GM19397 (cell line): ENCODE data around the gene TP63.

Source experiments
- ATAC-seq: cut with Tn5 transposase; IDR thresholded peaks from one replicate; pipeline ENCODE4 v1.9.1; 2021; ENCODE audit warnings: mild to moderate bottlenecking, moderate library complexity; ENCODE audit not compliant: unreplicated experiment

Gene TP63

DNA sequence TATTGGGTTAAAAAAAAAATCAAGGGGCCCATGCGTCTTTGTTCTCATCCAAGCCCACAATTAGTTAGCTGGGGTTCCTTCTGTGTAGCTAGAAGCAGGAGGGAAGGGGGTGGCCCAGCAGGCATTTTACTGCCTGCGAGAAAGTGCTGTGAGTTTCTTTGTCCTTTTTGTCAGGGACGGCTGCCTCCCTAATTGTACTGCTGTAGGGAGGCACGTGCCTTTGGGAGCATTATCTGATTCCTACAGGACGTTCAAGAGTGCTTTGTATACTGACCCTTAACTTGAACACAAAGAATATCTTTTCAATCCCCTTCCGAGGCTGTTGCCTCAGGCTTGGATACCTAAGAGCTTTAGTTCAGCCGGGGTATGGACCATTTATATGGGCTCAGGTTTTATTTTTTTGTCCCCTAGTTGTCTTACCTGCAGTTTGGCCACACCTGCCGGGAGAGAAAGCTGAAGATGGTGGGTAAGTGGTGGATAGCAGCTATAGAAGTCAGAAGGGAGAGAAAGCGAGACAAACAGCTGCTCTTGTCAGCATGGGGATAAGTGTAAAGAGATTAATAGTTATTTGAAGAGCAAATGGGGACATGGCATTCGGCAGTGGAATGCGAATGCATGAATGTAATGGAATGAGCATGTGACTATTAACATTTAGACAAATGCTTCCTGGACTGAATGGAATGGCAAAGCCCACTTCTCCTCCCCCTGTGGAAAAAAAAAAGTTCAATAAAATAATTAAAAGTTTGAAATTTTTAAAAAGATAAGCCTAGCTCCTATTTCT lies 175.2 kb downstream of the TP63 start:
- ATAC-seq: no peak

DNA sequence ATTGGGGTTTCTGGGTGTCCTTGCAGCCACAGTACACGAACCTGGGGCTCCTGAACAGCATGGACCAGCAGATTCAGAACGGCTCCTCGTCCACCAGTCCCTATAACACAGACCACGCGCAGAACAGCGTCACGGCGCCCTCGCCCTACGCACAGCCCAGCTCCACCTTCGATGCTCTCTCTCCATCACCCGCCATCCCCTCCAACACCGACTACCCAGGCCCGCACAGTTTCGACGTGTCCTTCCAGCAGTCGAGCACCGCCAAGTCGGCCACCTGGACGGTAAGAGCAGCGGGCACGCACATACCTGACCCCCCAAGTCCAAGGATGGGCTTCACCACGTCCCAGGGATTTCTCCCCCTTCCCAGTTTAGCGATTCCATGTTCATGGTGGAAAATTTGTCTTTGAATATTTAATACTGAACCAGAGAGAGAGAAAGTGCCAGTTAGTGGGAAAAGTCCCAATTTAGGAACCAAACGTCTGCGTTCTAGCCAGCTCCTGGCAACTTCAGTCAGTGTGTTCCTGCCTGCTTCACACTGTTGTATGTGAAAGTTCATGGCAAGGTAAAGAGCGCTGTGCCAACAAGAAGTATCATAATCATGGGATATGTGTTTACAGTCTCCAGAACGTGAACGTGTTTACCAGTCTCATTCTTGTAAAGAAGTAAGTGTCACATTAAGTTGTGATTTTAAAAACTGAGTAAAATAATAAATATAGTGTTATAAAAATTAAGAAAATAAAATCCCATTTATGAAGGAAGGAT lies 177.2 kb downstream of the TP63 start:
- no peak for ATAC-seq

DNA sequence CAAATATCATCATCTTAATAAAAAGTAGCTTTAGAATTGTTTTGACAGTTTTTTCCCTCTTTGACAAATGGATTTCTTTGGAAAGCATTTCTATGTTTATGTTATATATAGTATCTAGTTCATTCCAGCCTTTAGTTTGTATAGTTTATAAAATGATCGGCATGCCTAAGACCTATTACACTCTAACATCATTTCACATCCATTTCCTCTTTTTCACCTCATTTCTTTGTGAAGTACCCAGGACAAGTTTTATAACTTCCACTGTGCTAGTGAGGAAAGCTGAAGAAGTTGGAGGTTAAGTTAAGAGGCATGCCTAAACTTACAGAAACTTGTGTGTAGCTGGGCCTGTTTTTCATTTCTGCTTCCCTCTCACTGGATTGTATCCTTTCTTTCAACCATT lies 178.4 kb downstream of the TP63 start:
- no peak for ATAC-seq

DNA sequence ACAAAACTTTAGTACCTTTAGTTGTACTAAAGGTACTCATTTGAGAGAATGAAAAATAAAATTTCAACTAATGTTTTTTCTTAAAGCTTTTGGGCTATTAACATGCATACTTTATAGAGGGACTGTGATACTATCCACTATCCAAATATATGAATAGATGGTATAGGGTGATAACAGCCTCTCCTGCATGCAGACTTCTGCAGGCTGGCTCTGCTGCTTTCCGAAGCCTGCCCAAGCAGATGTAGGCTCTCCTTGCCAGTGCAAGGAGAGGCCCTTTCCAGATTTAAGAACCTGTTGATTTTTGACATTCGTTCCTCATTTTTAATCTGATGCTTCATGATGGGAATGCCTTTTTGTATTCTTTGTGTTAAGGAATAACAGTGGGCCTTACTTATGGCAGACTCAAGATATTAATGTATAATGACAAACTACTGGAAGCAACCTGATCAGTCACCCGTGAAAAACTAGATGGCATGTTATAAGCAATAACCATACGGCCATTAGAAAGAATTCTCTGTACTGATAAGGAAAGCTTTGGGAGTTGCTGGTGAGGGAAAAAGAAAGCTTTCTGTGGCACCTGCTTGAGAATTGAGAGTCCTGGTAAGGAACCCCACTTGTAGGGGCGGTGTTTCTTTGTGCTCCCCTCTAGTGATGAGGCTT lies 181.7 kb downstream of the TP63 start:
- ATAC-seq: no peak

DNA sequence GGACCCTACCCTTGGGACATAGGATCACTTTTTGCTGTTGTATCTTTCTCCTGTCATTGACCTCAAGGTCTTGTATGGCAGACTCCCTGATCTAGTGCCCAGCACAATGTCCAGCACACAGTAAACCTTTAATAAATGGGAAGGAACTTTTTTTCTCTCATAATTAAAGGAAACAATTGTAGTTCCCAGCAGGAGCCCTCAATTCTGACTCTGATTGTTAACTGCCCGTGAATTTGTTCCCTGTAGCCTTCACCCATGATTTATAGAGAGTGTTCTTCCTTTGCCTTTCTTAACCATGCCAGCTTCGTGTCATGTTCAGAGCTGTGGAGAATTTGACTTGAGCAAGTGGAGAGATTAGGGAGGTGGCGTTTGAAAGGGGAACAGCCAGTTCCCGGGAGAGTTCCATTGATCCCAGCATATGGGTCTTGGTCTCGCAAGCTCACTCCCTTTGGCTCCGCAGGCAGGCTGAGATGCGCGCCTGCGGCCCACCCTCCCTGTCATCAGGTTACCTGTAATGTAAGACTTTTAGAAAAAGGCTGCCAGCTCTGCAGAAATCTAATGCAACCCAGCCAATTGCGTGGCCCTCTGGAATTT lies 182.6 kb downstream of the TP63 start:
- no peak for ATAC-seq

DNA sequence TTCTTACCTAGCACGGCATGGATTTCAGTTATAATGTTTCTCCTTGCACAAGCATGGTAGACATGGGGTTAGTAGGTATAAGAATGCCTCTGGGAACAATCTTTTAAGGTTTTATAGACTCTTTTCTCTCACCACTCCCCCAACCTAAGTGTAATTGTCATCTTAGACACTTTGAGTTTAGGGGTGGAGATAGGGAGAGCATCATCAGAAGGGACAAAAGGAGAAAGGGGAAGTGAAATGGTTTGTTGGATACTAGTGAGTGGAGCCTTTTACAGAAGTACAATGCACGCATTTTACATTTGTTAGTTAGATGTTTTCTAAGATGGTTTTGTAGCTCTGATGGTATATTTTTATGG lies 189.2 kb downstream of the TP63 start:
- no peak for ATAC-seq

DNA sequence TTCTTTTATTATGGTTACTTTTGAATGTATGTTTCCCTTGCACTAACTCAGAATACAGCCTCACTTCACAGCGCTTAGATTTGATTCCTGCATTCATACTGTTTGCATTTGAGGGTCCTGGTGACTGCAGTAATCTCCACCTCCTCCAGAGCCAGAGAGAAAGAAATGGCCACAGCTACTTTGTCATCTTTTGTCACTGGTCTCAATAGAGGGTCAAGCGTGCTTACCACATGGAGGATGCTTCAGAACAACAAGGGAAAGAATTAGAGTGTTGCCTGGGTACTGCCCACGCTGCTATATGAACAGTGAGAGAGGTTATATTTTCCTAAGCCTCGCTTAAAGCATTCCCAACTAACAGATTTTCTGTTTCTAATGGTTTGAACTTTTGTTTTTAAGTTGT lies 190.1 kb downstream of the TP63 start:
- no peak for ATAC-seq

DNA sequence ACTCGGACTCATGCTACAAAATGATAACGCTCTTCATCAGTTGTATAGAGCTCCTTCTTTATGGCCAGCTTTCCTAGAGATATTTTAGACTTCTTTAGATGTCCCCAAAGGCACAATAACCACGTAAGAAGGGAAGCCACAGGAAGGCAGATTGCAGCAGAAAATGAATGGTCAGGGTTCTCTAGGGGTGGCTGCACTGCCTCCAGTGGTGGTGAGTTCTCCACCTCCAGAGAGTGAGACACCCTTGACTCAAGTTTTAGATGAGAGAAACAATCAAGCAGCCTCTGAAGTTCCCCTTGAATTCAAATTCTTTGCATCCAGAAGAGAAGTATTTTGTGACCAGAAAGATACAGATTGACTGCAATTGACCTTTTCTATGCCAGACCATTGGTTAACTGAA lies 191.5 kb downstream of the TP63 start:
- no peak for ATAC-seq

DNA sequence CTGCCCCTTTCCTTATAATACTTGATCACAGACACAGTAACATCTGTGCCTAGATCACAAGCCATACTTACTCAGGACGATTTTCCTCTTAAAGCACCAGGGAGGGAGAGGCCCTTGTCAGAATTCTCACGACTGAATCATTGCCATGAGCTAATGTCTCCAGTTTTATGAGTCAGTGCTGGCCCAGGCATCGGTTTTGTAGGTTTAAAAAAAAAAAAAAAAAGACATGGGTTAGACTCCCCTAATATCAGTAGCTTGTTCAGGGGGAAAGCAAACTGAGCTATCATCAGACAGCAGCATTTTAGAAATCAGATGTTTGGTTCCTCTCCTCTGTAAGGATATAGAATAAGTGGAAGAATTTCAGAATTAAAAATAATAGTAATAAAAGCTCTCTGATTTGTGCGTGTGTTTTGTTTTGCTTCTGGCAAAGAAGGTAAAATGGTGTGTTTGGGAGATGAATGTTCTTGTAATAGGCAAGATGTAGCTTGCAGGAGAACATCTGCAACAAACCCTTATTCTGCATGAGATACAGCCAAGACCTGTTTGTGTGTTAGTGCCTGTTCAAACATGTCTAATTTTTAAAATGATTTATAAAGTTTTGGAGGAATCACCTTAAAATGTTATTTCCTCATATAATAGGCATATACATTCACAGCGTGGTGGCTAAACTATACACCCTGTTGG lies 193.6 kb downstream of the TP63 start:
- no peak for ATAC-seq

DNA sequence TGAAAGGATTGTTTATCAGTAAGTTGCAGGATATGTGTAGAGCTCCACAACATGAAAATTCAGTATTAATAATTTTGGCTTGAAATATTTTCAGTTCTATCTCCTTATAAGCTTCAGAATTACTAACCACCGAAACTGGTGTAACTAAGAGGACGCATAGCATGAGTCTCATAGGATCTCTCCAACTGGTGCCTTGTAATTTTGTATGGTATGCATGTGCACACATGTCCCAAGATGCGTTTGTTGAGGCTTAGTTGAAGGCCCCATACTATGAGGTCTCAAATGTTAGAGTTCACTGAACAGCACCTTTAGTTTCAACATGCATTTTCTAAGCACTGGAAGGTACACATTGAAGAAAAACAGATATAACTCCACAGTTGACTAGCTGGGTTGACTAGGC lies 195.4 kb downstream of the TP63 start:
- no peak for ATAC-seq

DNA sequence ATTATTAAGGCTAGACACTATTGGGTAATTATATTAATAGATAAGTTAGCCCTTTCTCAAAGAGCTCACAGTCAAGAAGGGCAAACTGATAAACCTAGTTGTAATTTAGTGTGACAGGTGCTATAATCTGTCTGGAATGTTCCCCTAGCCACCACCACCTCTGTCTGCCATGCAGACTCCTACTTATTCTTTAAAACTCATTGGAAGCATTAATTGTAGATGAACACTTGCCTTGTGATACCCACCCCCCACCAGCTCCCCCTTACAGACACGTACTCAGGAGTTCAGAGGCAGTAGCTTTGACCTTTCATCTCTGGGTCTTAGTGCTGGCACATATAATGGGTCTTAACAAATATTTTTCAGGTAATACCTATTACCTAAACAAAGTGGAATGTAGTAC lies 195.9 kb downstream of the TP63 start:
- ATAC-seq: no peak

DNA sequence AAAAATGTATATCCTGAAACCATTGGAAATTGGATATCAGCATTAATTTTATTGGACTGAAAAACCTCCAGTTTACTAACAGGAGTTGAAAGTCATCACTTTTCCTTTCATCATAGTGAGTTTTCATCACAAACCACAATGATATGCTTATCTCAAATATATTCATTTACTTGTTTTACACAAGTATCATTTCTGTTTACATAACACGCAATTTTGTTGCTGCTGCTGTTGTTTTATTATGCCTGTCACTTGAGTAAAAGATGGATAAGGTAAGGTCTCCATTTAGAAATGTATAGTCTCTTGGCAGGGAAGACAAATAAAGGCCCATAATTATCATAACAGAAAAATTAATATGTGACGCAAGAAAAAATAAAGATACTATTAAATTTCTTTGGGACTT lies 199.2 kb downstream of the TP63 start:
- no peak for ATAC-seq

DNA sequence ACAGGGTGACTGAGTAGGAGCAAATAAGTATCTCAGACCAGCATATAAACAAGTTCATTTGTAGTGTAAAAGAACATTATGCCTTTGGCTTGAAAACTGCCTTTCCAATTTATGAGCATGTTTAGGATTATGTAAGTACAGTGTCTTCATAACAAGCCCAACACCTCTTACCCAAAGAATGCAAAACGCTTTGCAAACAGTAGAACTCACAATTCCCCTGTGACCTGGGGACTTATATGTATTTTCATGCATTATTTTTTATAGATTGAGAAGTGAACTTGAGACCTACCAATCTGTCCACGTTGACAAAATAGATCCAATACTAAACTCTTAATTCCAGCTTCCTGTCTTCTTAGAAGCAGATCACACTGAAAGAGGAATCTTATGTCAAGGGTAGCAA lies 202.1 kb downstream of the TP63 start:
- ATAC-seq: no peak

DNA sequence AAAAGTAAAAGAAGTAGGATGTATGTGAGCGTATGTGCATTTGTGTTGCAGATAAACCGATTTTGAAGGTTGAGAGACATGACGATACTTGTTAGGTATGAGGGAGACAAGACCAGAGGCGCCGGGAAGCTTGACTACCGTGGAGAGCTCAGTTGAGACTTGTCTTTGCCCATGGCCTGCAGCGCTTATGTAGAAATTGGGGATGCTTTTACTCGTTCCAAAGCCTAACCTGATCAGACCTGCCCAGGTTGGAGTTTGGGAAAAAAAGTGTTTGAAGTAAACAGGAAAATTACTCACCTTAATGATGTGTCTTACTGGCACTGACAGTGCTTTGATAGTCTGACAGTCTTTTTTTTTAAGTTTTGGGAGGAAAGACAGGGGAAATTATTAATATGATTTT lies 202.8 kb downstream of the TP63 start:
- ATAC-seq: no peak

DNA sequence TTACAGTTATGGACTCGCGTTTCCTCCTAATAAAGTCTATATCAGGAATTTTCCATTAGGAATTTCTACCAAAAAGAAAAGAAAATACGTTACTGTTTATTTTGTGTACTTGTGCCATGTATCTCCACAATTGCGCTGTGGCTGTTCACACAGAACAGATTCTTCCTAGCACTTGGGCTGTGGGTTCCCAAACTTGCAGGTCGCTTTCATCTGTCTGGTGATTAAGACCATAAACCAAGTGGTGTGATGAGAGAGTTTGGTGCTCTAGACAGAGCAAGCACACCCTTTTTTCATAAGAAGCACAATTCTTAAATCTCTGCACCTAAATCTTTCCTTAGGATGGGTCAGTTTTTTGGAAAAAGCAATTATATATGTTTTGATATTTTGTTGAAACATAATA lies 203.3 kb downstream of the TP63 start:
- ATAC-seq: no peak

DNA sequence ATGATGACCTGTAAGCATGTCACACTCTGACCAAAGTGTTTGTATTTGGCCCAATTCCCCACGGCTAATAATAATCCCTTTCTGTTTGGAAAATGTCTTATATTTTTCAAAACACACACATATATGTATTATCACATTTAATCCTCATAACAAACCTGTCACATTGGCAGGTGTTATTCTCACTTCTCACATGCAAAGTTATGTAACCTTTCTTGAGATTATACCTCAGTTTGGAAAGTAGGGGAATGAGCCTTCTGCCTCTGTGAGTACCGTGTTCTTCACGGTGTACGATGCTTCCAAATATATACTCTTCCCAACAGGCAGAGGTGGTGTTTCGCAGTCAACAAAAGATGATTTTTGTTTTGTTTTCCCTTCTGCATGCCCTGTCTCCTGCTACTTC lies 205.6 kb downstream of the TP63 start:
- no peak for ATAC-seq

DNA sequence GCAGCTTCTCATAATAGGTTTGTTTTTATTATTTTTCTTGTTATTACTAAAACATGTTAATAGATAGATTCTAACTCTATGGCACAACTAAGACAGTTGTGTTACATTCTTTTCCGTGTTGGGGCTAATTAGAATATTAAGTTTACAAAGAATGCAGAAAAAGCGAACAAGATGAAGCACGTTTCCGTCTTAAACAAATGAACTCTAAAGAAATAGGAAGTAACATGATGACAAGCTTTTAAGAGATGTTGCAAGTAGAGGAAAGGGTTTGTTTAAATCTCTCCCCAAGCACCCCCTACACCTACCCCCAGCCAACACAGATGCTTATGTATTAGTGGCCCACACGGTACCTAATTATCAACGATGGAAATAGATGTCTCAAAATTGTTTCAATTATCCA lies 207.1 kb downstream of the TP63 start:
- no peak for ATAC-seq

DNA sequence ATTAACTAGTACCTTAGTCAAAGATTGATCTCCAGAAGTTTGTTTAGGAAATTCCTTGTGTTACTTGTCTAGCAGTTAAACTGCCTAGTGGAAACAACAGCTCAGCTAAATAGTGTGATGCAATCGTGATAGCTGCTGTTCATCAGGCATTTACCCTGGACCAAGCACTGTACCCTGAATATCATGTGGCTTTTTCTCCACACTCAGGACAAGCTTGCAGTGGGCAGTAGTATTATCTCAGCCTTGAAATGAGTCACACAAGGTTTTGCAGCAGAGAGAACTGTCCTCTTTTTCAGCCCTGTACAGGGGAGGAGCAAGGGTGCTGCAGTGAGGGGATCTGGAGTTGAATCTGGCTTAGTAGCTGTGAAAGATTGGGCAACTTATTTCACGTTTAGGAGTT lies 208.4 kb downstream of the TP63 start:
- ATAC-seq: no peak

DNA sequence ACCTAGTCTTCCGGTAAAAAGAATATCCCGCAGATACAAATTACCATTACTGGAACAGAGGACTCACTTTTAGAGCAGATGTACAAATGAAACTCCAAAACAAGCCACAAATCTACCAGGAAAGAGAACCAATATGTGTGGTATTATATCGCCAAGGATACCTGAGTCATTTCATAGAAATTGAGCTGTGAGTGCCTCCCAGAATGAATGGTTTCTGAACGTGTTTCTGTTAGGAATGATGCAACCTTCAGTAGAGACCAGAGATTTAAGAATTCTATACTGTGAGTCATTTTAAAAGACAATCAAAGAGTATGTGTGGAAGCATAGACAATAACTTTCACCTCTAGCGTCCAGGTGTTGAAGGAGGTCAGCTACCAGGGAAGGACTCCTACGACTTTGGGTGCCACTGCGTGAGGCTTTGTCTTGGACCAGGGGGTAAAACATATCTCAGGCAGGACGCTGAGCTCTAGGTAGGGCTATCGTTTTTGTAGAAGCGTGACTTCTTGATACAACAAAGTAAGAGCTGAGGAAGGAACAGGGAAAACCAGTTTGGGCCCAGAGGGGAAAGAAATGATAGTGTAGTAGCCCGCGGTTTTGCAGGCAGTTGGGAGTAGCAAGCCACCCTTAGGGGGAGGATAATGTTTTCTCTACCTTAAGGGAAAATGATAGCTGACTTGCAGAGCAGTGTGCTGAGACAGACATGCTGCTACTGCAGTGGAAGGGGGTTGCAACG lies 210.4 kb downstream of the TP63 start:
- no peak for ATAC-seq
